Smooth muscle cell (in vitro differentiated cells): ENCODE results near the gene RYR1. TPM values are rescaled to one million over a fixed set of nuclear protein-coding genes. Genes with fewer than 3 reads are reported as not detected.

Experiments used
- DNase-seq: peaks from one replicate; lab custom pipeline; 2025; ENCODE audit not compliant: unreplicated experiment; lab: John Stamatoyannopoulos, UW
- H2AFZ ChIP-seq: fragments of 200-600 bp; sonication (generic); 2 replicates; pipeline ENCODE4 v1.6.0; 2016; ENCODE audit warnings: antibody characterized with exemption, low read depth, mild to moderate bottlenecking
- H3F3A ChIP-seq: fragments of 200-600 bp; sonication (generic); 2 replicates; pipeline ENCODE4 v1.6.0; 2017; ENCODE audit warnings: antibody characterized with exemption, low read depth
- H3K27ac ChIP-seq: fragments of 200-600 bp; sonication (generic); 2 replicates; pipeline ENCODE4 v1.5.1; 2016; ENCODE audit warnings: low read depth, mild to moderate bottlenecking
- H3K27me3 ChIP-seq: fragments of 200-600 bp; sonication (generic); 2 replicates; pipeline ENCODE4 v1.6.1; 2016; ENCODE audit warnings: low read depth, mild to moderate bottlenecking
- H3K36me3 ChIP-seq: fragments of 200-600 bp; sonication (generic); 2 replicates; pipeline ENCODE4 v1.5.1; 2016; ENCODE audit warnings: low read depth
- H3K4me1 ChIP-seq: fragments of 200-600 bp; sonication (generic); 2 replicates; pipeline ENCODE4 v1.5.1; 2016; ENCODE audit warnings: low read depth
- H3K4me2 ChIP-seq: fragments of 200-600 bp; sonication (generic); 2 replicates; pipeline ENCODE4 v1.6.0; 2016; ENCODE audit warnings: mild to moderate bottlenecking
- H3K4me3 ChIP-seq: fragments of 200-600 bp; sonication (generic); 2 replicates; pipeline ENCODE4 v1.5.1; 2016; ENCODE audit warnings: mild to moderate bottlenecking
- H3K79me2 ChIP-seq: fragments of 200-600 bp; sonication (generic); 2 replicates; pipeline ENCODE4 v1.6.0; 2016; ENCODE audit warnings: low read depth, mild to moderate bottlenecking
- H3K9ac ChIP-seq: fragments of 200-600 bp; sonication (generic); 2 replicates; pipeline ENCODE4 v1.6.0; 2016; ENCODE audit warnings: low read depth
- H3K9me3 ChIP-seq: fragments of 200-600 bp; sonication (generic); replicated peaks from 2 replicates; pipeline ENCODE4 v1.5.1; 2016; ENCODE audit warnings: low read depth
- H4K20me1 ChIP-seq: fragments of 200-600 bp; sonication (generic); 2 replicates; pipeline ENCODE4 v1.6.0; 2016; ENCODE audit warnings: low read depth
- WGBS: methylation state at CpG from one replicate; pipeline ENCODE4 v1.1.7; 2016; ENCODE audit warnings: low lambda C conversion rate; 5-methylcytosine and 5-hydroxymethylcytosine counted together
- polyA plus RNA-seq: library from polyadenylated mRNA; unstranded; fragments of >200 nt; fragmentation: Nextera tagmentation; extraction: Ambion mirVana; gene quantifications from 2 replicates; pipeline ENCODE4 v1.2.1, GENCODE V29; 2016
- total RNA-seq: library from RNA; depleted of rRNA; stranded (reverse); fragments of >200 nt; gene quantifications from 2 replicates; pipeline ENCODE4 v1.2.3, GENCODE V29; 2014
- TF ChIP-seq, protein P1 (sequence below): fragments of 200-600 bp; sonication (generic); IDR thresholded peaks from 2 replicates; pipeline ENCODE4 v1.5.1; 2017; ENCODE audit warnings: borderline replicate concordance, mild to moderate bottlenecking, antibody characterized with exemption; ENCODE audit not compliant: insufficient read depth, poor library complexity, severe bottlenecking

Gene RYR1
- total and polyA plus RNA-seq, 2 experiments from 2014 or later = 0.31 to 0.95 TPM

DNA sequence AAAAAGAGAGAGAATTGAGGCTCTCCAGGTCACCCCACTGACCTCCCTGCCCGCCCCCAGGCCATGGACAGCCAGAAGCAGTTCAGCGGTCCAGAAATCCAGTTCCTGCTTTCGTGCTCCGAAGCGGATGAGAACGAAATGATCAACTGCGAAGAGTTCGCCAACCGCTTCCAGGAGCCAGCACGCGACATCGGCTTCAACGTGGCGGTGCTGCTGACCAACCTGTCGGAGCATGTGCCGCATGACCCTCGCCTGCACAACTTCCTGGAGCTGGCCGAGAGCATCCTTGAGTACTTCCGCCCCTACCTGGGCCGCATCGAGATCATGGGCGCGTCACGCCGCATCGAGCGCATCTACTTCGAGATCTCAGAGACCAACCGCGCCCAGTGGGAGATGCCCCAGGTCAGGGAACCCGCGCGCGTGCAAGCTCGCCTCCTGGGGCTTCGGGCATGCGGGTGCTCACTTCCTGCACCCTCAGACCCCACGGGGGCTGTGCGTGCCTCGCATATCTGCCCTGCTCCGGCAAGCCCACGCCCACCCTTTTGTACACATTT is 127.6 kb downstream of the RYR1 start:
- H2AFZ ChIP-seq = no peak overlapping the region
- no peaks in the 10 kb centered on the region for H3K27me3 ChIP-seq
- H3K4me2 ChIP-seq = no peak overlapping the region
- H3F3A ChIP-seq = no peaks in the 10 kb centered on the region
- H3K4me3 ChIP-seq = no peak overlapping the region
- H3K9ac ChIP-seq = no peak overlapping the region
- 95% methylated on average over 42 of the region's 42 CpGs for WGBS
- H3K79me2 ChIP-seq = no peaks in the 10 kb centered on the region
- H4K20me1 ChIP-seq = no peaks in the 10 kb centered on the region
- TF ChIP-seq, protein P1, sequence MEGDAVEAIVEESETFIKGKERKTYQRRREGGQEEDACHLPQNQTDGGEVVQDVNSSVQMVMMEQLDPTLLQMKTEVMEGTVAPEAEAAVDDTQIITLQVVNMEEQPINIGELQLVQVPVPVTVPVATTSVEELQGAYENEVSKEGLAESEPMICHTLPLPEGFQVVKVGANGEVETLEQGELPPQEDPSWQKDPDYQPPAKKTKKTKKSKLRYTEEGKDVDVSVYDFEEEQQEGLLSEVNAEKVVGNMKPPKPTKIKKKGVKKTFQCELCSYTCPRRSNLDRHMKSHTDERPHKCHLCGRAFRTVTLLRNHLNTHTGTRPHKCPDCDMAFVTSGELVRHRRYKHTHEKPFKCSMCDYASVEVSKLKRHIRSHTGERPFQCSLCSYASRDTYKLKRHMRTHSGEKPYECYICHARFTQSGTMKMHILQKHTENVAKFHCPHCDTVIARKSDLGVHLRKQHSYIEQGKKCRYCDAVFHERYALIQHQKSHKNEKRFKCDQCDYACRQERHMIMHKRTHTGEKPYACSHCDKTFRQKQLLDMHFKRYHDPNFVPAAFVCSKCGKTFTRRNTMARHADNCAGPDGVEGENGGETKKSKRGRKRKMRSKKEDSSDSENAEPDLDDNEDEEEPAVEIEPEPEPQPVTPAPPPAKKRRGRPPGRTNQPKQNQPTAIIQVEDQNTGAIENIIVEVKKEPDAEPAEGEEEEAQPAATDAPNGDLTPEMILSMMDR = no peak
- H3K4me1 ChIP-seq = no peaks in the 10 kb centered on the region
- H3K9me3 ChIP-seq = no peaks in the 10 kb centered on the region
- no peak overlapping the region for H3K27ac ChIP-seq
- no peaks in the 10 kb centered on the region for H3K36me3 ChIP-seq
- DNase-seq = no peak

DNA sequence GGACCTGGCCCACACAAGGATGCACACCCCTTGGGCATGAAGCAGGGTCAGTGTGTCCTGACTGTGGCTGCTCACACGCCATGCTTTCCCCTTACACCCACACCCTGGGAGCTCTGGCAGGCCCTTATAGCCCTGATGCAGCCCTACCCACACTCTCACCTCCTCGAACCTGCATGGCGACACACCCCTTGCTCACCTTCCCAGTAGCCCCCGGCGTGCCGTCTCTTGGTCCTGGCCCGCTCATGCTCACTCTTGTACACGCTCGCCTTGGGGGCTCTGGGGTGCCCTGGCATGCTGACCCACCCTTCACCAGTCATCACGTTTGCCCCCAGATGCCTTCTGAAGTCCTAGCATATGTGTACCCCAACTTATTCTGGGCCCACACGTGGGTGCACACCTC is 128.2 kb downstream of the RYR1 start:
- no peak overlapping the region for H3K4me2 ChIP-seq
- no peaks in the 10 kb centered on the region for H4K20me1 ChIP-seq
- H3F3A ChIP-seq = no peaks in the 10 kb centered on the region
- TF ChIP-seq, protein P1 = no peak
- H3K9me3 ChIP-seq = no peaks in the 10 kb centered on the region
- no peaks in the 10 kb centered on the region for H3K79me2 ChIP-seq
- DNase-seq = no peak
- no peaks in the 10 kb centered on the region for H3K27me3 ChIP-seq
- no peak overlapping the region for H3K27ac ChIP-seq
- no peak overlapping the region for H2AFZ ChIP-seq
- no peak overlapping the region for H3K4me3 ChIP-seq
- H3K9ac ChIP-seq = no peak overlapping the region
- H3K36me3 ChIP-seq = no peaks in the 10 kb centered on the region
- H3K4me1 ChIP-seq = no peaks in the 10 kb centered on the region
- WGBS = 92% methylated on average over 11 of the region's 11 CpGs

DNA sequence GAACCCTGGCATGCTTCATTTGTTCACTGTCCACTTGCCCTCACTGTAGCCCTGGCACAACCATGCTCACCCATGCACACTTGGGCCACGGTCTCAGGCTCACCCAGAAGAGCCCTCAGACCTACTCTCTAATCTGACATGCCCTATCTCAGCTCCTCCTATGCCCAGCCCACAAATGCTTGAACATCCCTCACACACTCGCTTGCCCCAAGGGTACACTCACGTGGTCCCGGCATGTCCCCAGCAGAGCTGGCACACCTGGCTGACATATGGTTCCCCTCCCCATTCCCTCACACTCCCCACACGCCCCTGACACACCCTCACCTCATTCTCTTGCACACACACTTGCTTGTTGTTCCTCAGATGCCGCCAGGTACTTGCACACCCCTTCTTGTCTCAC is 128.6 kb downstream of the RYR1 start:
- H3K9me3 ChIP-seq = no peaks in the 10 kb centered on the region
- H3K27me3 ChIP-seq = no peaks in the 10 kb centered on the region
- H3K27ac ChIP-seq = no peak overlapping the region
- no peaks in the 10 kb centered on the region for H3K79me2 ChIP-seq
- no peaks in the 10 kb centered on the region for H3K36me3 ChIP-seq
- no peaks in the 10 kb centered on the region for H3K4me1 ChIP-seq
- H3K4me3 ChIP-seq = no peak overlapping the region
- H3K4me2 ChIP-seq = no peak overlapping the region
- DNase-seq = no peak
- WGBS = 89% methylated on average over 6 of the region's 6 CpGs
- H3F3A ChIP-seq = no peaks in the 10 kb centered on the region
- no peaks in the 10 kb centered on the region for H4K20me1 ChIP-seq
- TF ChIP-seq, protein P1 = no peak
- H3K9ac ChIP-seq = no peak overlapping the region
- no peak overlapping the region for H2AFZ ChIP-seq

DNA sequence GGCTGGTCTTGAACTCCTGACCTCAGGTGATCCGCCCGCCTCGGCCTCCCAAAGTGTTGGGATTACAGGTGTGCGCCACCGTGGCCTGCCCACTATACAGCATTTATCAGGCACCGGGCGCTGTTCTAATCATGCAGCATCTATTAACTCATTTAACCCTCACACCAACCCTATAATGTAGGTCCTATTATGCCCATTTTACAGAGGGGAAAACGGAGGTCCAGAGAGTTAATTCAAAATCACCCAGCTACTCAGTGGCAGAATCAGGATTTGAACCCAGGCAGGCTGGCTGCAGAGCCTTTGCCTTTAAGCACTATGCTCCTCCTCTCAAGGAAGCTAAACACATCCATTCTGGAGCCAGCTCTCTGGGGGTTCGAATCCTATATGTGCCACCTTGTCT is 130.0 kb downstream of the RYR1 start:
- Histone ChIP-seq H3K4me1 (no peaks in the 10 kb centered on the region), H3K27ac (no peak overlapping the region), H3K79me2 (no peaks in the 10 kb centered on the region), H4K20me1 (no peaks in the 10 kb centered on the region), H3F3A (no peaks in the 10 kb centered on the region), H3K4me2 (no peak overlapping the region), H3K9me3 (no peaks in the 10 kb centered on the region), H2AFZ (no peak overlapping the region), H3K27me3 (no peaks in the 10 kb centered on the region), H3K36me3 (no peaks in the 10 kb centered on the region), H3K4me3 (no peak overlapping the region), H3K9ac (no peak overlapping the region)
- WGBS = 98% methylated on average over 9 of the region's 9 CpGs
- TF ChIP-seq, protein P1 = no peak
- no peak for DNase-seq
